Lower leg skin (tissue), 4 donors: ENCODE results near the gene BNC2. TPM values are rescaled to one million over a fixed set of nuclear protein-coding genes. Genes with fewer than 3 reads are reported as not detected.

Experiments
- DNase-seq, 2 donors: peaks; one replicate each; pipeline ENCODE4 v3.0.0-alpha.2; 2019; ENCODE audit warnings: low spot score in 2 of 2
- H3K4me3 ChIP-seq: fragments of 200-600 bp; sonication (generic); 2 replicates; pipeline ENCODE4 v1.5.1; 2017; ENCODE audit warnings: mild to moderate bottlenecking, low read depth; ENCODE audit not compliant: poor library complexity, severe bottlenecking
- CTCF ChIP-seq, 3 donors: fragments of 450-650 bp; IDR thresholded peaks; one replicate each; pipeline ENCODE4 v1.5.1; 2016; ENCODE audit warnings: antibody characterized with exemption in 3 of 3, mild to moderate bottlenecking in 3 of 3, moderate library complexity in 2 of 3
- POLR2A ChIP-seq, 2 donors: fragments of 450-650 bp; IDR thresholded peaks; one replicate each; pipeline ENCODE4 v1.6.1; 2016 to 2017; ENCODE audit warnings: antibody characterized with exemption in 2 of 2, mild to moderate bottlenecking in 1 of 2, moderate library complexity in 1 of 2
- WGBS, 2 donors: methylation state at CpG; one replicate each; pipeline ENCODE4 v1.1.5; 2018; 5-methylcytosine and 5-hydroxymethylcytosine counted together
- intact Hi-C: fragments of 100-400 bp; cut with DNase I; formaldehyde crosslinking; loops from one replicate; pipeline ENCODE4 v1.15.0; 2023; ENCODE audit warnings: low total_unique reads
- total RNA-seq, 4 donors: library from RNA; depleted of rRNA; stranded (reverse); fragments of >200 nt; gene quantifications; one replicate each; pipeline ENCODE4 v1.1.0, GENCODE V29; 2016

Gene BNC2
- total RNA-seq, 4 donors from 2014 or later: 1.7 to 8.5 (median 3.7) TPM

- H3K4me3 ChIP-seq: no peak overlapping the region
- intact Hi-C loops: no loop called here
- WGBS, 2 donors: 70 to 75% methylated on average over 5 of the region's 5 CpGs
- DNase-seq: no peak
- no peak for TF ChIP-seq CTCF (IDR thresholded peaks at IDR 0.05)
- TF ChIP-seq POLR2A (IDR thresholded peaks at IDR 0.05): no peak
Observed at GRCh38 chr9:16745359-16745758, 125.1 kb downstream of the BNC2 start.

GRCh38 chr9:16744394-16744793 is 126.1 kb downstream of the BNC2 start:
- DNase-seq: no peak
- intact Hi-C loops: loop anchor here (1.0 kb wide), 1 partner anchor 26 kb away; no protein-coding TSS in a partner anchor
- H3K4me3 ChIP-seq: no peak overlapping the region
- no peak for TF ChIP-seq CTCF (IDR thresholded peaks at IDR 0.05)
- TF ChIP-seq POLR2A (IDR thresholded peaks at IDR 0.05): no peak
- WGBS, 2 donors: 9 to 30% methylated on average over 2 of the region's 2 CpGs

- H3K4me3 ChIP-seq: no peak overlapping the region
- intact Hi-C loops: no loop called here
- 60 to 66% methylated on average over 4 of the region's 4 CpGs for WGBS, 2 donors
- TF ChIP-seq POLR2A (IDR thresholded peaks at IDR 0.05): no peak
- no peak for TF ChIP-seq CTCF (IDR thresholded peaks at IDR 0.05)
- no peak for DNase-seq
Observed at GRCh38 chr9:16743375-16743774, 127.1 kb downstream of the BNC2 start.

GRCh38 chr9:16735001-16735400 is 135.5 kb downstream of the BNC2 start:
- no peak for TF ChIP-seq POLR2A (IDR thresholded peaks at IDR 0.05)
- TF ChIP-seq CTCF (IDR thresholded peaks at IDR 0.05): no peak
- no peak overlapping the region for H3K4me3 ChIP-seq
- intact Hi-C loops: no loop called here
- no peak for DNase-seq

- H3K4me3 ChIP-seq: no peak overlapping the region
- no peak for TF ChIP-seq CTCF (IDR thresholded peaks at IDR 0.05)
- TF ChIP-seq POLR2A (IDR thresholded peaks at IDR 0.05): no peak
- no peak for DNase-seq
- intact Hi-C loops: no loop called here
- 40 to 50% methylated on average over 5 of the region's 5 CpGs for WGBS, 2 donors
Observed at GRCh38 chr9:16732546-16732945, 137.9 kb downstream of the BNC2 start.

- intact Hi-C loops: no loop called here
- WGBS, 2 donors: 77 to 83% methylated on average over 5 of the region's 5 CpGs
- H3K4me3 ChIP-seq: no peak overlapping the region
- DNase-seq: no peak
- TF ChIP-seq CTCF (IDR thresholded peaks at IDR 0.05): no peak
- no peak for TF ChIP-seq POLR2A (IDR thresholded peaks at IDR 0.05)
Observed at GRCh38 chr9:16730162-16730561, 140.3 kb downstream of the BNC2 start.
